PFSK-1 (cell line): ENCODE data around the gene KIF3B.

ENCODE experiments used
- FOXP2 ChIP-seq: optimal IDR thresholded peaks from 2 replicates; pipeline ENCODE3; 2011; ENCODE audit warnings: borderline replicate concordance, control low read depth, inconsistent platforms; ENCODE audit not compliant: insufficient read depth; ENCODE audit errors: extremely low read length, extremely low read depth
- POLR2AphosphoS5 ChIP-seq: IDR thresholded peaks from 2 replicates; pipeline ENCODE4 v1.6.1; 2012; ENCODE audit warnings: low read depth, mild to moderate bottlenecking, control low read depth, low read length, moderate library complexity
- SIN3A ChIP-seq: IDR thresholded peaks from 2 replicates; pipeline ENCODE4 v1.6.1; 2012; ENCODE audit warnings: mild to moderate bottlenecking, low read length, moderate library complexity, borderline replicate concordance; ENCODE audit not compliant: insufficient read depth
- TAF1 ChIP-seq: IDR thresholded peaks from 2 replicates; pipeline ENCODE4 v1.6.1; 2012; ENCODE audit warnings: low read length, control low read depth, borderline replicate concordance; ENCODE audit not compliant: insufficient read depth
- TF ChIP-seq, protein P1 (sequence below), 2 experiments: IDR thresholded peaks; 2 replicates each; pipeline versions ENCODE4 v1.6.1 to v1.8.0; 2011 to 2012; ENCODE audit warnings: low read depth in 2 of 2, low read length in 2 of 2, control low read depth in 1 of 2, inconsistent platforms in 1 of 2, mild to moderate bottlenecking in 1 of 2, moderate library complexity in 1 of 2; ENCODE audit not compliant: insufficient read depth in 1 of 2

KIF3B gene

DNA sequence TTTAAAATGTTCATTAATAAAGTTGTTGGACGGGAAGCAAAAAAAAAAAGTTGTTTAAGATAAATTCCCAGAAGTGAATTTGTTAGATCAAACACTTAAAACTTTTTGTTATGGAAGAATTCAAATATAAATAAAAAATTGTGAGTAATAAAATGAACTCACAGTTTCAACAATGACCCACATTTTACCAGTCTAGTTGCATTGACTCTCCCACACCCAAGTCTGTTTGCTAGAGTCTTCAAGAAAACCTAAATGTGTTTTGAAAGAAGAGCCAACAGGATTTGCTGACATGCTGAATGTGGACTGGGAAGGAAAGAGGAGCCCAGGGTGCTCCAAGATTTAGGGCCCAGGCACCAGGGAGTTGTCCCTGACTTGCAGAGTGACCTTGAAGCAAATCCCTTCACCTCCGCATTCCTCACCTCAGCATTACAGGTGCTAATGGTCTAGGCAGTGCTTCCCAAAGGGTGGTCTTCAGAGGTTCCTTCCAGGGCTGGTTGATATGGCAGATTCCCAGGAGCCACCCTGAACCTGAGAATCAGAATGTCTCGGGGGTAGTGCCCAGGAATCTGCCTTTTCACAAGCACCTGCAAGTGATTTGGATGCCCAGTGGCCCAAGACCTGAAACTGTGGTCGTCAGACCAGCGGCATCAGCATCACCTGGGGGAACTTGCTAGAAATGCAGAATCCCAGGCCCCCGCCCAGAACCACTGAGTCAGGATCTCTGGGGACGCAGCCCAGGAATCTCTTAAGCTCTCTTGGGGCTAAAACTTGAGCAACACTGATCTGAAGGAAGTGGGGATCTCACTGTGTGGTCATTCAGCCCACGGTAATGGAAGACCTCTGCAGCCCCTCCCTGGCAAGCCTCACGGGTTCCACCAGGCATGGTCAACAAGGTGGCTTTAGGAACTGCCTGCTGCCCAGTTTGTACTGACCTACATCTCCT is 38.7 kb upstream of the KIF3B start:
- TF ChIP-seq TAF1 (no peak), SIN3A (no peak), FOXP2 (no peak), POLR2AphosphoS5 (peak; percentile 45; the same call in 1 of the 2 replicates)
- TF ChIP-seq, protein P1, sequence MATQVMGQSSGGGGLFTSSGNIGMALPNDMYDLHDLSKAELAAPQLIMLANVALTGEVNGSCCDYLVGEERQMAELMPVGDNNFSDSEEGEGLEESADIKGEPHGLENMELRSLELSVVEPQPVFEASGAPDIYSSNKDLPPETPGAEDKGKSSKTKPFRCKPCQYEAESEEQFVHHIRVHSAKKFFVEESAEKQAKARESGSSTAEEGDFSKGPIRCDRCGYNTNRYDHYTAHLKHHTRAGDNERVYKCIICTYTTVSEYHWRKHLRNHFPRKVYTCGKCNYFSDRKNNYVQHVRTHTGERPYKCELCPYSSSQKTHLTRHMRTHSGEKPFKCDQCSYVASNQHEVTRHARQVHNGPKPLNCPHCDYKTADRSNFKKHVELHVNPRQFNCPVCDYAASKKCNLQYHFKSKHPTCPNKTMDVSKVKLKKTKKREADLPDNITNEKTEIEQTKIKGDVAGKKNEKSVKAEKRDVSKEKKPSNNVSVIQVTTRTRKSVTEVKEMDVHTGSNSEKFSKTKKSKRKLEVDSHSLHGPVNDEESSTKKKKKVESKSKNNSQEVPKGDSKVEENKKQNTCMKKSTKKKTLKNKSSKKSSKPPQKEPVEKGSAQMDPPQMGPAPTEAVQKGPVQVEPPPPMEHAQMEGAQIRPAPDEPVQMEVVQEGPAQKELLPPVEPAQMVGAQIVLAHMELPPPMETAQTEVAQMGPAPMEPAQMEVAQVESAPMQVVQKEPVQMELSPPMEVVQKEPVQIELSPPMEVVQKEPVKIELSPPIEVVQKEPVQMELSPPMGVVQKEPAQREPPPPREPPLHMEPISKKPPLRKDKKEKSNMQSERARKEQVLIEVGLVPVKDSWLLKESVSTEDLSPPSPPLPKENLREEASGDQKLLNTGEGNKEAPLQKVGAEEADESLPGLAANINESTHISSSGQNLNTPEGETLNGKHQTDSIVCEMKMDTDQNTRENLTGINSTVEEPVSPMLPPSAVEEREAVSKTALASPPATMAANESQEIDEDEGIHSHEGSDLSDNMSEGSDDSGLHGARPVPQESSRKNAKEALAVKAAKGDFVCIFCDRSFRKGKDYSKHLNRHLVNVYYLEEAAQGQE (IDR thresholded peaks at IDR 0.05; ENCODE audit: insufficient read depth in 1 of 2, low read depth in 2 of 2, low read length in 2 of 2), result no peak

DNA sequence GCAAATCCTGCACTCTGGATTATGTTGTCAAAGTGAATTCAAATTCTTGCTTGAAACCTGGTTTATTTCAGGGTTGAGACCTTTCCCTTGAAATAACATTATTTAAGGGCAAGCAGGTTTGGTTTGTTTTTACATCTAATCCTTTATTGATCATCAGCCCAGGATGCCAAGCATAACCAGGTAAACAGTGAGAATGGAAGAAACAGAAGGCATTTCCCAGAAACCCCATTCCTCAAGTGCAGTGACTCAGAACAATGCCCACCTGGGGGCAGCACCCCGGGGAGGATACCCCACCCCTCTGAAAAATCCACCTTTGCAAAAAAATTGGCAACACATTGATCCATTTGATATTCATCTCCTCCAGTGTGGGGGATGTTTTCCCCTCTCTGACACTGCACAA is 37.2 kb upstream of the KIF3B start:
- TF ChIP-seq POLR2AphosphoS5 (no peak), FOXP2 (no peak), SIN3A (no peak), TAF1 (no peak)
- TF ChIP-seq, protein P1 (IDR thresholded peaks at IDR 0.05; ENCODE audit: insufficient read depth in 1 of 2, low read depth in 2 of 2, low read length in 2 of 2), result no peak

DNA sequence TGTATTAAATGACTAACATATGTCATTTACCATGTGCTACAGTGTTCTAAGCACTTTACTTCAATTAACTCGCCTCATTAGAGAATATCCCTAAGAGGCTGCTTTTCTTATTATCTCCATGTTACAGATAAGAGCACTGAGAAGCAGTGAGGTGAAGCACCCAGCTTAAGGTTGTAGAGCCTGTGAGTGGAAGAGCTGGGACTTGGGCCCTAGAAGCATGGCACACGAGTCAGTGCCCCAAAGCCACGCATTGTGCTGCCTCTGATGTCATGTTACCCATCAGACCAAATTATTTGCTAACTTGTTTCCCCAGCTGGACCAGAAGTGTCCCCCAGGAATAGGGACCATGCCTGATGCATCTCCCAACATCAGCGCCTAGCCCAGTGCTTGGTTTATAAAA is 35.6 kb upstream of the KIF3B start:
- TF ChIP-seq TAF1 (no peak), POLR2AphosphoS5 (no peak), FOXP2 (no peak), SIN3A (no peak)
- TF ChIP-seq, protein P1 (IDR thresholded peaks at IDR 0.05; ENCODE audit: insufficient read depth in 1 of 2, low read depth in 2 of 2, low read length in 2 of 2), result no peak

DNA sequence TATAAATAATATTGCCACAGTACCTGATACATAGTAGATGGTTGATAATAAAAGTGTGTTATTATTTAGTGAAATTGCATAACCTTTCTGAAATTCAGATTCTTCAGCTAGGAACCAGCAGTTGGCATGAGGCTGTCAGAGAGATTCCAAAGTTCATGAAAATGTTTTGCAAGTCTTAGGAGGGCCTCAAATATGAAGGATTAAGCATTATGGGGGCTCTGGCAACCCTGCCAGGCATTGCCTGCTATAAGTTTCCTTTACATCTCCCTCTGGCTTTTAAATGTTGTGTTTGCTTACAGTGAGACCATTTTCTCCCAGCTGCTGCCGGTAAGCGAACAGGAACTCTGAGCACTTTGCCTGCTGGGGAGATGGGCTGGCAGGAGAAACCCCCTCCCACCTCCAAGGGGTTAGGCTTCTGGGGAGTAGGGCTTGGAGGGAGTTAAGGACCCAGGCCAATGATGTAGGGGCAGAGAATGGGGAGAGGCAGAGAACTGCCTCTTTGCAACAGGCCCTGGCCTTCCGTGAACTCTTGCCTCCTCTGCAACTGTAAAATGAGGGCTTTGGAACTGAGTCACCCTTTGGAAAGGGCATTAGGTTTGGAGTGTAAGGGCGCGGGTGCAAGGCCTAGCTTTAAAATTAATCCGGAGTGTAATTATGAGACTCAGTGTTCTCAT is 33.2 kb upstream of the KIF3B start:
- TF ChIP-seq, protein P1 (IDR thresholded peaks at IDR 0.05; ENCODE audit: insufficient read depth in 1 of 2, low read depth in 2 of 2, low read length in 2 of 2), result no peak
- TF ChIP-seq FOXP2 (no peak), TAF1 (no peak), POLR2AphosphoS5 (no peak), SIN3A (no peak)
